Keratinocyte (primary cell): Measurements from ENCODE around the gene IGF1R. TPM values are rescaled to one million over a fixed set of nuclear protein-coding genes. Genes with fewer than 3 reads are reported as not detected.

ENCODE experiments used
- DNase-seq: peaks from one replicate; pipeline ENCODE4 v3.0.0-alpha.2; 2011; ENCODE audit warnings: low read depth, missing footprints, low spot score
- FAIRE-seq: peaks from 2 replicates; lab custom pipeline; 2011; peaks lifted over from hg19 to GRCh38; lab: Jason Lieb, UNC
- H2AFZ ChIP-seq: 2 replicates; pipeline ENCODE4 v1.6.0; 2012; ENCODE audit warnings: low read length, control low read depth, inconsistent platforms; ENCODE audit not compliant: control insufficient read depth
- H3K27ac ChIP-seq: 2 replicates; pipeline ENCODE4 v1.5.1; 2011; ENCODE audit warnings: low read length; ENCODE audit not compliant: control insufficient read depth, insufficient read depth
- H3K27me3 ChIP-seq: 3 replicates; pipeline ENCODE4 v1.6.0; 2011; ENCODE audit warnings: low read length; ENCODE audit not compliant: control insufficient read depth, insufficient read depth; ENCODE audit errors: extremely low read depth
- H3K36me3 ChIP-seq, 2 experiments: 2 replicates in 1 of 2; 3 replicates in 1 of 2; pipeline ENCODE4 v1.5.1; 2011; ENCODE audit warnings: low read length in 2 of 2, mild to moderate bottlenecking in 1 of 2; ENCODE audit not compliant: control insufficient read depth in 2 of 2, insufficient read depth in 2 of 2; ENCODE audit errors: extremely low read depth in 1 of 2
- H3K4me1 ChIP-seq: 3 replicates; pipeline ENCODE4 v1.5.1; 2011; ENCODE audit warnings: low read length; ENCODE audit not compliant: control insufficient read depth, insufficient read depth; ENCODE audit errors: extremely low read depth
- H3K4me2 ChIP-seq: 3 replicates; pipeline ENCODE4 v1.6.0; 2011; ENCODE audit warnings: low read depth, low read length; ENCODE audit not compliant: control insufficient read depth, insufficient read depth; ENCODE audit errors: extremely low read depth
- H3K4me3 ChIP-seq, 3 experiments: fragments of 200-600 bp in 1 of 3; sonication (generic) in 1 of 3; 2 replicates in 2 of 3; 3 replicates in 1 of 3; pipeline ENCODE4 v1.5.1; 2011 to 2016; ENCODE audit warnings: low read length in 3 of 3, mild to moderate bottlenecking in 3 of 3, control low read depth in 2 of 3, inconsistent platforms in 1 of 3, low read depth in 1 of 3, mixed read lengths in 1 of 3, mixed run types in 1 of 3, moderate library complexity in 1 of 3; ENCODE audit not compliant: control insufficient read depth in 2 of 3, insufficient read depth in 2 of 3; ENCODE audit errors: extremely low read depth in 1 of 3
- H3K79me2 ChIP-seq: 2 replicates; pipeline ENCODE4 v1.6.0; 2012; ENCODE audit warnings: low read length; ENCODE audit not compliant: control insufficient read depth, insufficient read depth
- H3K9ac ChIP-seq: 3 replicates; pipeline ENCODE4 v1.6.0; 2011; ENCODE audit warnings: low read length; ENCODE audit not compliant: control insufficient read depth, insufficient read depth; ENCODE audit errors: extremely low read depth
- H3K9me1 ChIP-seq: 3 replicates; pipeline ENCODE4 v1.6.0; 2011; ENCODE audit warnings: low read length; ENCODE audit not compliant: control insufficient read depth, insufficient read depth; ENCODE audit errors: extremely low read depth
- H3K9me3 ChIP-seq: 2 replicates; pipeline ENCODE4 v1.5.1; 2012; ENCODE audit warnings: low read depth, low read length; ENCODE audit not compliant: control insufficient read depth
- H4K20me1 ChIP-seq: 3 replicates; pipeline ENCODE4 v1.6.0; 2011; ENCODE audit warnings: low read length; ENCODE audit not compliant: control insufficient read depth, insufficient read depth; ENCODE audit errors: extremely low read depth
- EZH2 ChIP-seq: IDR thresholded peaks from one replicate; pipeline ENCODE4 v1.6.1; 2012; ENCODE audit warnings: inconsistent platforms, mild to moderate bottlenecking, low read length, moderate library complexity
- dilution Hi-C: fragments of 300-500 bp; cut with MboI; formaldehyde crosslinking; loops from one replicate; pipeline ENCODE4 v1.7.0; 2020; ENCODE audit warnings: low sequenced_read_pairs; ENCODE audit not compliant: extremely low pct_ligation_motif_present
- polyA plus RNA-seq, 5 experiments: library from polyadenylated mRNA; depleted of rRNA in 3 of 5; stranded (reverse) in 3 of 5; stranded (forward) in 1 of 5; unstranded in 1 of 5; fragments of >200 nt; gene quantifications; 1 replicate in 1 of 5; 2 replicates in 3 of 5; 3 replicates in 1 of 5; pipeline versions ENCODE4 v1.2.1 to v1.2.3, GENCODE V29; 2011 to 2012; ENCODE audit warnings: missing spikeins in 2 of 5, low read depth in 1 of 5, low replicate concordance in 1 of 5
- small RNA-seq, 3 experiments: library from RNA; depleted of rRNA; stranded (forward); fragments of <200 nt; gene quantifications; one replicate each; pipeline ENCODE3, GENCODE V24; 2012; ENCODE audit warnings: low read depth in 3 of 3, low replicate concordance in 1 of 3; ENCODE audit not compliant: insufficient read length in 3 of 3
- TF ChIP-seq, protein P1 (sequence below), 3 experiments: IDR thresholded peaks in 1 of 3; conservative IDR thresholded peaks in 1 of 3; optimal IDR thresholded peaks in 1 of 3; 2 replicates in 2 of 3; 3 replicates in 1 of 3; pipeline versions ENCODE3 to v1.5.1; 2011; ENCODE audit warnings: low read length in 3 of 3, mild to moderate bottlenecking in 3 of 3, moderate library complexity in 2 of 3, control low read depth in 1 of 3, inconsistent platforms in 1 of 3; ENCODE audit not compliant: insufficient read depth in 2 of 3; ENCODE audit errors: extremely low read depth in 1 of 3

Gene IGF1R
- polyA plus RNA-seq, 1 donor (not counting 4 experiments of a cell fraction or from before 2014, with no cell fraction given), result 14.5 TPM

- no peak overlapping the region for H2AFZ ChIP-seq
- no peak overlapping the region for H3K4me2 ChIP-seq
- H3K9ac ChIP-seq, result no peak overlapping the region
- dilution Hi-C loops, result no loop called here
- H3K9me3 ChIP-seq, result no peaks in the 10 kb centered on the region
- no peak overlapping the region for H3K27ac ChIP-seq
- TF ChIP-seq EZH2, result no peak
- TF ChIP-seq, protein P1, sequence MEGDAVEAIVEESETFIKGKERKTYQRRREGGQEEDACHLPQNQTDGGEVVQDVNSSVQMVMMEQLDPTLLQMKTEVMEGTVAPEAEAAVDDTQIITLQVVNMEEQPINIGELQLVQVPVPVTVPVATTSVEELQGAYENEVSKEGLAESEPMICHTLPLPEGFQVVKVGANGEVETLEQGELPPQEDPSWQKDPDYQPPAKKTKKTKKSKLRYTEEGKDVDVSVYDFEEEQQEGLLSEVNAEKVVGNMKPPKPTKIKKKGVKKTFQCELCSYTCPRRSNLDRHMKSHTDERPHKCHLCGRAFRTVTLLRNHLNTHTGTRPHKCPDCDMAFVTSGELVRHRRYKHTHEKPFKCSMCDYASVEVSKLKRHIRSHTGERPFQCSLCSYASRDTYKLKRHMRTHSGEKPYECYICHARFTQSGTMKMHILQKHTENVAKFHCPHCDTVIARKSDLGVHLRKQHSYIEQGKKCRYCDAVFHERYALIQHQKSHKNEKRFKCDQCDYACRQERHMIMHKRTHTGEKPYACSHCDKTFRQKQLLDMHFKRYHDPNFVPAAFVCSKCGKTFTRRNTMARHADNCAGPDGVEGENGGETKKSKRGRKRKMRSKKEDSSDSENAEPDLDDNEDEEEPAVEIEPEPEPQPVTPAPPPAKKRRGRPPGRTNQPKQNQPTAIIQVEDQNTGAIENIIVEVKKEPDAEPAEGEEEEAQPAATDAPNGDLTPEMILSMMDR (optimal IDR thresholded peaks at IDR 0.05 in 1 of 3, IDR thresholded peaks at IDR 0.05 in 1 of 3, conservative IDR thresholded peaks at IDR 0.05 in 1 of 3; ENCODE audit: extremely low read depth in 1 of 3, insufficient read depth in 2 of 3, low read length in 3 of 3), result no peak
- H4K20me1 ChIP-seq, result no peaks in the 10 kb centered on the region
- H3K36me3 ChIP-seq, result no peaks in the 10 kb centered on the region
- no peaks in the 10 kb centered on the region for H3K79me2 ChIP-seq
- H3K27me3 ChIP-seq, result no peaks in the 10 kb centered on the region
- DNase-seq (no peak), FAIRE-seq (no peak)
- no peak overlapping the region for H3K4me3 ChIP-seq
- no peaks in the 10 kb centered on the region for H3K9me1 ChIP-seq
- no peaks in the 10 kb centered on the region for H3K4me1 ChIP-seq
Measured at GRCh38 chr15:99009741-99010330, 361.5 kb downstream of the IGF1R start.

DNA sequence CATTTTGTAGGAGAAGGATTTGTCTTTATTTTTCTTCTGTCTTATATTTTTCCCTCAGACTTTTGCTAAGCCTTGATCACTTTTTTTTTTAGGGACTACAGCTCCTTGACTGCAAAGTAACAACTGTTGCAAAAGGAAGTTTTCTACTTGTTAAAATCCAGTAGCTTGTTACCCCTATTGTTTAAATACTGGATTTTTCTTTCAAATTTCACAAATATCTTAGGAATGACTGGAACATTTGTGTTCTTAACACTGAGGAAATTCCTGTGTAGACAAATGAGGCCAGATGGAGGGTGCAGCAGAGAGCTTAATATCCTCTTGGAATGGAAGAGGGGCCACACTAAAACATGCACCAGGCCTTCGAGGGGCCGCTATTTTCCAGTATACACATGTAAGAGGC lies 362.4 kb downstream of the IGF1R start:
- H3K9me1 ChIP-seq, result no peaks in the 10 kb centered on the region
- no peaks in the 10 kb centered on the region for H3K79me2 ChIP-seq
- H3K4me3 ChIP-seq, result no peak overlapping the region
- no peak overlapping the region for H2AFZ ChIP-seq
- H3K36me3 ChIP-seq, result no peaks in the 10 kb centered on the region
- FAIRE-seq (no peak), DNase-seq (no peak)
- dilution Hi-C loops, result no loop called here
- no peaks in the 10 kb centered on the region for H3K27me3 ChIP-seq
- H3K9me3 ChIP-seq, result no peaks in the 10 kb centered on the region
- H3K9ac ChIP-seq, result no peak overlapping the region
- H3K4me2 ChIP-seq, result no peak overlapping the region
- H3K4me1 ChIP-seq, result no peaks in the 10 kb centered on the region
- H3K27ac ChIP-seq, result no peak overlapping the region
- TF ChIP-seq, protein P1 (optimal IDR thresholded peaks at IDR 0.05 in 1 of 3, IDR thresholded peaks at IDR 0.05 in 1 of 3, conservative IDR thresholded peaks at IDR 0.05 in 1 of 3; ENCODE audit: extremely low read depth in 1 of 3, insufficient read depth in 2 of 3, low read length in 3 of 3), result no peak
- no peak for TF ChIP-seq EZH2
- H4K20me1 ChIP-seq, result no peaks in the 10 kb centered on the region

Small RNAs within 50 kb of the gene (small RNA-seq; reads per million reads assigned to genes)
- 0 to 2.3 (median 1.3) reads per million in 3 experiments for gene MIR4714
